Skeletal muscle satellite cell (primary cell): ENCODE results near the gene KCNA5. TPM values are rescaled to one million over a fixed set of nuclear protein-coding genes. Genes with fewer than 3 reads are reported as not detected.
A peak's percentile ranks its signal among the peaks of the same experiment; 100 is the strongest.

Source experiments
- H3K27me3 ChIP-seq: 2 replicates; pipeline ENCODE4 v1.7.0; 2013; ENCODE audit warnings: low read length; ENCODE audit not compliant: control insufficient read depth, insufficient read depth
- H3K36me3 ChIP-seq: 2 replicates; pipeline ENCODE4 v1.7.0; 2013; ENCODE audit warnings: mild to moderate bottlenecking, control low read depth, low read length; ENCODE audit not compliant: insufficient read depth
- H3K4me1 ChIP-seq: 2 replicates; pipeline ENCODE4 v1.7.0; 2013; ENCODE audit warnings: low read length; ENCODE audit not compliant: control insufficient read depth, insufficient read depth
- H3K4me2 ChIP-seq: 2 replicates; pipeline ENCODE4 v1.7.0; 2013; ENCODE audit warnings: mild to moderate bottlenecking, low read length
- H3K4me3 ChIP-seq: 2 replicates; pipeline ENCODE4 v1.7.0; 2013; ENCODE audit warnings: low read length
- H3K9ac ChIP-seq: 2 replicates; pipeline ENCODE4 v1.7.0; 2013; ENCODE audit warnings: mild to moderate bottlenecking, low read depth, low read length, moderate library complexity
- H3K9me3 ChIP-seq: replicated peaks from 2 replicates; pipeline ENCODE4 v1.7.0; 2013; ENCODE audit warnings: mild to moderate bottlenecking, control low read depth, low read length
- total RNA-seq: library from RNA; depleted of rRNA; stranded (reverse); fragments of >200 nt; gene quantifications from 2 replicates; pipeline ENCODE4 v1.2.3, GENCODE V29; 2012; rRNA removed

KCNA5 gene
- total RNA-seq, result not detected in 2 replicates

DNA sequence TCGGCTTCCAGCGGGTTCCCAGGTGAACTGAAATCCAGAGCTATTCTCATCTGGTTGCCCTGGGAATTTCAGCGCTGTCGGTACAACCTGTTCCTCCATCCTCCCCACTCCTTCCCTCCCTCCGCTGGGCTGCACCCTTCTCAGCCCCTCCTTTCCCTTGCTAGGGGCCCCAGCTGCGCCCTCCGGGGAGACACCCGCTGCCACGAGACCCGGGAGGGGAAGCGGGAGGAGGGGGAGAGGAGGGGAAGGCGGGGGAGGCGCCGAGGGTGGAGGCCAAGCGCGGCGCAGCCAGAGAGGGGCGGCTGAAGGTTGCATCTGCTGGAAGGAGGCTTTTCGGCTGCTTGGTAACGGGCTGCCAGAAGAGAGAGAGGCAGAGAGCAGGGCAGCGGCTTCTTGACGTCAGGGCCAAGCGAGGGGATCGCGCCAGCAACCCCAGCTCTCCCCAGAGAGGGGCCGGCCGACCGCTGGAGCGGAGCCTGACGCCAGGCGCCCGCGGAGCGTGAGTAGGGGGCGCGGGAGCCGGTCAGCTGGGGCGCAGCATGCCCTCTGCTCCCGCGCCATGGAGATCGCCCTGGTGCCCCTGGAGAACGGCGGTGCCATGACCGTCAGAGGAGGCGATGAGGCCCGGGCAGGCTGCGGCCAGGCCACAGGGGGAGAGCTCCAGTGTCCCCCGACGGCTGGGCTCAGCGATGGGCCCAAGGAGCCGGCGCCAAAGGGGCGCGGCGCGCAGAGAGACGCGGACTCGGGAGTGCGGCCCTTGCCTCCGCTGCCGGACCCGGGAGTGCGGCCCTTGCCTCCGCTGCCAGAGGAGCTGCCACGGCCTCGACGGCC is at the start of gene KCNA5:
TSS of gene KCNA5 (plus strand) at position 291 of the 831 bp plus-strand sequence. CDS start at position 560, 269 bp downstream.
- Histone ChIP-seq H3K9ac (no peak within 1 kb of the TSS), H3K4me2 (no peak within 1 kb of the TSS), H3K36me3 (no peaks in the 10 kb centered on the region), H3K4me3 (no peak within 1 kb of the TSS), H3K9me3 (no peaks in the 10 kb centered on the region), H3K27me3 (peaks cover 39% of the 10 kb centered on the region), H3K4me1 (no peaks in the 10 kb centered on the region)

GRCh38 chr12:4994622-4995021 is 49.1 kb upstream of the KCNA5 start:
- Histone ChIP-seq H3K4me1 (peaks cover 12% of the 10 kb centered on the region), H3K36me3 (no peaks in the 10 kb centered on the region), H3K4me3 (no peak overlapping the region), H3K27me3 (peaks cover 13% of the 10 kb centered on the region), H3K9me3 (no peaks in the 10 kb centered on the region), H3K9ac (no peak overlapping the region), H3K4me2 (no peak overlapping the region)

- H3K27me3 ChIP-seq, result peaks cover 7% of the 10 kb centered on the region
- H3K9me3 ChIP-seq, result no peaks in the 10 kb centered on the region
- H3K4me2 ChIP-seq, result no peak overlapping the region
- H3K4me3 ChIP-seq, result no peak overlapping the region
- H3K4me1 ChIP-seq, result peaks cover 12% of the 10 kb centered on the region
- no peaks in the 10 kb centered on the region for H3K36me3 ChIP-seq
- H3K9ac ChIP-seq, result no peak overlapping the region
Measured at GRCh38 chr12:4996714-4997113, 47.0 kb upstream of the KCNA5 start.

DNA sequence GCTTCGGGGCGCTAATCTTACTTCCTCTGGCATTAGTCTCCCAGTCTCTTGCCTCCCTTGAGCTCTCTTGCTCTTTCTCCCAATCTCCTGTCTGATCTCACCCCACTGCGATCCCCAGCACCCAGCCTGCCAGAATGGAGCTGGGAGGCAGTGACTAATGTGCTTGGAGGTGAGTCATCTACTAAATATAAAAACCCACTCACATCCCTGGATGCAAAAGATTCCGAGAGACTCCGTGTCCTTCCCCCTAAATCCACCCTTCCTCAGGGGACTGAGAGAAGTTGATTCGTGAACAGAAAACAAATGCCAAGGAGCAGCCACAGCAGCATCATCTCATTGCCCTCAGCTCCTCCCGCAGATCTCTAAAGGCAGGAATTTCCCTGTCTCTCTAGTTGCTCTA is 45.7 kb upstream of the KCNA5 start:
- Histone ChIP-seq H3K4me1 (peaks cover 12% of the 10 kb centered on the region), H3K4me2 (peak overlapping the region; percentile 43), H3K9ac (peak overlapping the region; percentile 26), H3K9me3 (no peaks in the 10 kb centered on the region), H3K4me3 (no peak overlapping the region), H3K36me3 (no peaks in the 10 kb centered on the region), H3K27me3 (no peaks in the 10 kb centered on the region)

- Histone ChIP-seq H3K27me3 (peaks cover 2% of the 10 kb centered on the region), H3K4me2 (no peak overlapping the region), H3K9me3 (no peaks in the 10 kb centered on the region), H3K9ac (no peak overlapping the region), H3K4me1 (peaks cover 12% of the 10 kb centered on the region), H3K4me3 (no peak overlapping the region), H3K36me3 (no peaks in the 10 kb centered on the region)
Measured at GRCh38 chr12:5000204-5000603, 43.5 kb upstream of the KCNA5 start.

DNA sequence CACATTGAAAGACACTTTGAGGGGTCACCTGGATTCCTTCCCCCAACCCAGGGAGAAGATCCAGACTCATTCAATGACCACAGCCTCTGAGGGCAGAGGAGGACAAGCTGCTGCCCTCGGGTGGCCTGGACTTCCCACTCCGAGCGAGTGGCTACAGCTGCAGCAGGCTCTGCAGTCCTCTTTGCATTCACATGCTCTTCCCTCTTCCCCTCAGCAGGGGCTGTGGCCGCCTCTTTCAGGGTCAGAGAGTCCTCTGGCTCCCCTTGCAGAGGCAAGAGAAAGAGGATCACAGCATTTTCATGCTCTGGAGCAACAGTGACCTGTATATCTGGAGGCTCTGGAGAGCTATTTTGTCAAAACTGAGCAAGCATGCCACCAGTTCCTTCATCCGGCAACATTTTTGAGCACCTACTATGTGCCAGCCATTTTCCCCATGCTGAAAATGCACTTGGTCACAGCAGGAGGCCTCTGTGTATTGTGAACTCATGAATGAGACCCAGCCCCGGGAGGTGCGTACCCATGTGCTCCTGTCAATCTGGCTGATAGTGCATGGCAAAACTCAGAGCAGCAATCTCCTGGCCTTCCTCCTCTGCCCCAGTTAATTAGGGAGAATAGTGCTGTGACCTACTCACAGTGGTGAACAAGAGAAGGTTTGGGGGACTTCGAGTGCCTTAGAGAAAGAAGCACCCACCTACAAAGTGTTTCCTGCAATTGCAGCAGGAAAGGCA is 42.9 kb upstream of the KCNA5 start:
- no peak overlapping the region for H3K4me3 ChIP-seq
- H3K9ac ChIP-seq, result no peak overlapping the region
- H3K4me1 ChIP-seq, result peaks cover 12% of the 10 kb centered on the region
- no peak overlapping the region for H3K4me2 ChIP-seq
- H3K36me3 ChIP-seq, result no peaks in the 10 kb centered on the region
- no peaks in the 10 kb centered on the region for H3K9me3 ChIP-seq
- peaks cover 3% of the 10 kb centered on the region for H3K27me3 ChIP-seq

- peaks cover 10% of the 10 kb centered on the region for H3K27me3 ChIP-seq
- no peaks in the 10 kb centered on the region for H3K36me3 ChIP-seq
- H3K9me3 ChIP-seq, result no peaks in the 10 kb centered on the region
- peaks cover 4% of the 10 kb centered on the region for H3K4me1 ChIP-seq
- no peak overlapping the region for H3K4me3 ChIP-seq
- no peak overlapping the region for H3K4me2 ChIP-seq
- H3K9ac ChIP-seq, result no peak overlapping the region
Measured at GRCh38 chr12:5003025-5003666, 40.5 kb upstream of the KCNA5 start.

- no peak overlapping the region for H3K9ac ChIP-seq
- H3K36me3 ChIP-seq, result no peaks in the 10 kb centered on the region
- H3K4me2 ChIP-seq, result no peak overlapping the region
- no peaks in the 10 kb centered on the region for H3K4me1 ChIP-seq
- peaks cover 34% of the 10 kb centered on the region for H3K27me3 ChIP-seq
- H3K4me3 ChIP-seq, result no peak overlapping the region
- no peaks in the 10 kb centered on the region for H3K9me3 ChIP-seq
Measured at GRCh38 chr12:5008661-5009060, 35.0 kb upstream of the KCNA5 start.

DNA sequence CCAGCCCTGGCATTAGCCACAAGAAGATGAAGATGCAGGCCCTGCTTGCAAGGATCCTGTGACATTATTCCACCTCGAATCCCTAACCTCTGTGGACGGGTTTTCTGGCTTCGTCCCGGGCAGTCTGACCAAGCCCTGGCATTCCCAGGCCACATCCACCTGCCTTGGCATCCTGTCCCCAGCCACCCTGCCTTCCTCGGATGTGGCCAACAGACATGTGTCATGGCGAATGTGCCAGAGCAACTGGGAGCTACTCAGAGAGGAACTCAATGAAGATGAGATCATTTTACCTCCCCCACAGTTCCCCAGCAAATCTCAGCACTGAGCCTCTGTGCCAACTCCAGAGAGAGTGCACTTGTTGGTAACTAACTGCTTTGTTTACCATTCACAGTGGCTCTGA is 33.5 kb upstream of the KCNA5 start:
- Histone ChIP-seq H3K9me3 (no peaks in the 10 kb centered on the region), H3K4me3 (no peak overlapping the region), H3K9ac (no peak overlapping the region), H3K4me1 (no peaks in the 10 kb centered on the region), H3K36me3 (no peaks in the 10 kb centered on the region), H3K27me3 (peaks cover 34% of the 10 kb centered on the region), H3K4me2 (no peak overlapping the region)

DNA sequence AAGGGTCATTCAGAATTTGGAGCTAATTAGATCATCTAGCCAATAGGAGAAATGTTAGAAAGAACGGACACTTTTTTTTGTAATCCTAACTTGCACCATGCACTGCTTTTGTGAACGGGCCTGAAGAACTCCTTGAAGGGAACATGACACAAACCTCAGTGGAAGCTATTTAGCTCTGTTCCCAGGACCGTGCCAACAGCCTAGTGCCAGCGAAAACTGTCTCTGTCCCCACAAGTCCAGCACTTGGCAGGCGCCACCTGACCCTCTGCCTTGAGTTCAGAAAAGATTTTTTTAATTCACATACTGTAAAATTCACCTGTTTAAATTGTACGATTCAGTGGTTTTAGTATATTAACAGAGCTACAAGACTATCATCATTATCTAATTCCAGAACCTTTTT is 31.3 kb upstream of the KCNA5 start:
- no peak overlapping the region for H3K9ac ChIP-seq
- H3K27me3 ChIP-seq, result peaks cover 36% of the 10 kb centered on the region
- no peaks in the 10 kb centered on the region for H3K36me3 ChIP-seq
- no peak overlapping the region for H3K4me3 ChIP-seq
- no peak overlapping the region for H3K4me2 ChIP-seq
- no peaks in the 10 kb centered on the region for H3K4me1 ChIP-seq
- H3K9me3 ChIP-seq, result no peaks in the 10 kb centered on the region

GRCh38 chr12:5013266-5013730 is 30.4 kb upstream of the KCNA5 start:
- Histone ChIP-seq H3K4me3 (no peak overlapping the region), H3K4me1 (no peaks in the 10 kb centered on the region), H3K36me3 (no peaks in the 10 kb centered on the region)

More at GRCh38 chr12:5013266-5013730, 30.4 kb upstream of the KCNA5 start:
- H3K9ac ChIP-seq, result no peak overlapping the region
- H3K27me3 ChIP-seq, result peaks cover 35% of the 10 kb centered on the region
- H3K9me3 ChIP-seq, result no peaks in the 10 kb centered on the region
- no peak overlapping the region for H3K4me2 ChIP-seq
